HUES64 (cell line): ENCODE measurements around the gene F9.

Experiments
- H3K27ac ChIP-seq: 2 replicates; pipeline ENCODE4 v1.7.0; 2013; ENCODE audit warnings: low read depth, low read length, inconsistent platforms
- H3K27me3 ChIP-seq: 2 replicates; pipeline ENCODE4 v1.6.1; 2013; ENCODE audit warnings: mild to moderate bottlenecking, low read length; ENCODE audit not compliant: insufficient read depth
- H3K36me3 ChIP-seq: 2 replicates; pipeline ENCODE4 v1.6.1; 2013; ENCODE audit warnings: mild to moderate bottlenecking, low read length; ENCODE audit not compliant: insufficient read depth
- H3K4me1 ChIP-seq: 2 replicates; pipeline ENCODE4 v1.6.1; 2013; ENCODE audit warnings: mild to moderate bottlenecking, low read length, moderate library complexity; ENCODE audit not compliant: insufficient read depth
- H3K4me3 ChIP-seq: 2 replicates; pipeline ENCODE4 v1.5.1; 2013; ENCODE audit warnings: mild to moderate bottlenecking, low read length, moderate library complexity
- H3K9ac ChIP-seq: 2 replicates; pipeline ENCODE4 v1.6.1; 2013; ENCODE audit warnings: mild to moderate bottlenecking, low read depth, low read length
- H3K9me3 ChIP-seq: 2 replicates; pipeline ENCODE4 v1.6.1; 2013; ENCODE audit warnings: low read depth, low read length; ENCODE audit not compliant: insufficient read depth
- WGBS: fragments of 150-250, 120-280 bp; methylation state at CpG from one replicate; pipeline ENCODE4 v1.1.7; 2013; ENCODE audit warnings: missing lambda C conversion rate; 5-methylcytosine and 5-hydroxymethylcytosine counted together

Gene F9

DNA sequence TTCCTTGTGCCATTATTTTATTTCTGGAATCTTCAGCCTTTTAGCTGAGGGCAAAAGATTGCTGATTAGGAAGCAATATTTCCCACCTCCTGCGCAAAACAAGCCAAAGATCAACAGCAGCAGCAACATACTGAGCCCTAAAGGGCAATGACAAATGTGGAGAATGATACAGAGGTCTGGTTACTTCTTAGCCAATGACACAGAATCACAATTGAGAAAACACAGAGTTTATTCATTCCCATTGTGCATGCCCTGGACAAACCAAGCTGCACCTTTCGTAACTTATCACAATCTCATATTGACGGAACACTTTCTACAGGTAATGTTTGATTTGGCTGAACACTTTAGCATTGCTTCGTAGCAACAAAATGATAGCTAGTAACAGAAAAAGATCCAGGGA lies 13.4 kb downstream of the F9 start:
- WGBS = 100% methylated on average over 2 of the region's 4 CpGs
- Histone ChIP-seq H3K27ac (no peak overlapping the region), H3K9ac (no peak overlapping the region), H3K4me1 (no peaks in the 10 kb centered on the region), H3K9me3 (no peaks in the 10 kb centered on the region), H3K27me3 (no peaks in the 10 kb centered on the region), H3K4me3 (no peak overlapping the region), H3K36me3 (no peaks in the 10 kb centered on the region)

DNA sequence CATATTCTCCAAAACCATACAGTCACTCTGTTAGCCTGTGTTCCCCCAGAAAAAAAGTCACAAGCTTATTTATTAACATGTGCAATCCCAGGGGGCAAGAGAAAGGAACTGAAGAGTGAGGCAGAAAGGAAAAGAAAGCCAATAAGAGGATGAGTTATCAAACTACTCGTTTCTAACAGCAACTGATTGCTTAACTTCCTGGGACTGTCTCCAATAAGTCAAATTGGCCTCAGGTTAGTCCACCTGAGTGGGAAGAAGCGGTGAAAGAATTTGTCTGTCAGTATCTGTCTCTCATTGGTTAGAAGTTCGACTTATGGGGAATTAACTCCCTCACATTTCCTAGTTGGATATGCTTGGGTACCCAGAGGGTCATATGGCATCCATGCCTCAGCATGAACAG lies 14.1 kb downstream of the F9 start:
- Histone ChIP-seq H3K4me3 (no peak overlapping the region), H3K9me3 (no peaks in the 10 kb centered on the region), H3K4me1 (no peaks in the 10 kb centered on the region), H3K27ac (no peak overlapping the region), H3K9ac (no peak overlapping the region), H3K27me3 (no peaks in the 10 kb centered on the region), H3K36me3 (no peaks in the 10 kb centered on the region)
- 88% methylated on average over 1 of the region's 3 CpGs for WGBS

DNA sequence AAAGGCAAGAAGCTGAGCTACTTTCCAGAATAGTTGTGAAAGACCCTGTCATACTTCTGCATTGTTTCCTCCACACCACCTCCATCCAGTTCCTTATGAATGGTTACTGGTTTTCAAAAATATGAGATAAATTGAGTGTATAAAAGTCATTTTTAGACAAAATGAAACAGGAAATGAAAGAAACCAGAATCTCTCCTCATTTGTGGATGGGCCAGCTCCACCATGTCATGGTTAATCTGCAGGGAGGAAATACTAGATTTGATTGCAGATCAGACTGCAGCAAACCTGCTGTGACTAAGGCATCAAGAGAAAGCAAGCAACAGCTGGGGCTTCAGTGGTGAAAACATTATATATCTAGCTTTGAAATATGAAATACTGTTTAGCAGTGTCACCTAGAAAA lies 23.8 kb downstream of the F9 start:
- Histone ChIP-seq H3K36me3 (no peaks in the 10 kb centered on the region), H3K9me3 (no peaks in the 10 kb centered on the region), H3K9ac (no peak overlapping the region), H3K4me3 (no peak overlapping the region), H3K27ac (no peak overlapping the region), H3K4me1 (no peaks in the 10 kb centered on the region), H3K27me3 (no peaks in the 10 kb centered on the region)

DNA sequence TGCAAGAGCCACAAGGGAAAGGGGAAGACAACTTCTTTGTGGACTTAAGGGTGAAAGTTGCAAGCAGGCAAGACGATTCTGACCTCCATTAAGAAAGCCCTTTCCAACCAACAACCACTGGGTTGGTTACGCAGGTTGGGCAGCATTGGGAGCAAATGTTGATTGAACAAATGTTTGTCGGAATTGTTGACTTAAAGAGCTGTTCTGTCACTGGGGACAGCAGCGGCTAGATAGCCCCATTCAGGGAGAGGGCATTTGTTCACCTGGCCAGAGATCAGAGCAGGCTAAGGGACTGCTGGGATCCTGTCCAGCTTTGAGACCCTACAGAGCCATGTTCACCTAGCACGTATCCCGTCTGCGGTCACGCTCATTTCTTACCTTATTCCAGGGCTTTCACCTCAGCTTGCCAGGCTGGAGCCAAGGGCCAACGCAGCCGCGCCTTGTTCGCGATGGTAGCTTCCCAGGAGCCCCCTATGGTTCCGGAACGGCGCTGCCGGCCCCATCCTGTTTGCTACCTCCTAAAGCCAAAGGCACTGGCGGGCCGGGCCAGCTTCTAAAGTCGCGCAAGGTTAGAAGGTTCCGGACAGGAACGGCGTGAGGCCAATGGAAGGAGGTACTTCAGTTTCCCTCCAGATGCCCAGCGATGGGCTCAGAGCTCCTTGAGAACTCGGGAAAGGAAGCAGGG lies 24.6 kb downstream of the F9 start:
- 94% methylated on average over 25 of the region's 26 CpGs for WGBS
- Histone ChIP-seq H3K4me1 (no peaks in the 10 kb centered on the region), H3K36me3 (no peaks in the 10 kb centered on the region), H3K9ac (no peak overlapping the region), H3K27ac (no peak overlapping the region), H3K27me3 (no peaks in the 10 kb centered on the region), H3K4me3 (no peak overlapping the region), H3K9me3 (no peaks in the 10 kb centered on the region)

DNA sequence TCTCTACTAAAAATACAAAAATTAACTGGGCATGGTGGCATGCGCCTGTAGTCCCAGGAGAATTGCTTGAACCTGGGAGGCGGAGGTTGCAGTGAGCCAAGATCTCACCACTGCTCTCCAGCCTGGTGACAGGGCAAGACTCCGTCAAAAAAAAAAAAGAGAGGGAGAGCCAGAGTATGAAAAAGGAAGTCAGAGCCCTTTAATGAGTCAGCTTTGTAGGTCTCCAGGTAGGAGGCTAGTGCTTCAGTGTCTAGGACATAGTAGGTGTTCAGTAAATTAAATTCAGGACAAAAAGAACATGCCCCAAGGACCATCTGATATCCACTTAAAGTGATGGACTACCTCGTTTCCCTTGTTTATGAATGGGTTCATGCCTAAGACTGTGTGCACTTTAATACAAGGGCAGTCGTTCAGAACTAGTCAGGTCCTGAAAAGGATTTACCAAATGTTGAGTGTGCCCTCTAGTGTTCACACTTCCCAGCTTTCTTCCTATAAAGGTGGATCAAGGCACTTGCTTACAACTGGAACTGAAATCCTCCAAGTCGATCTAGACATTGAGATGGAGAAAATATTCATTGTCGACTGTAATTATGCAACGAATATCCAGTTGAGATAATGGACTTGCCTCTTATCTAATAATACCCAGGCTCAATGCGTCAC lies 29.0 kb downstream of the F9 start:
- no peak overlapping the region for H3K27ac ChIP-seq
- WGBS = 55% methylated on average over 8 of the region's 9 CpGs

DNA sequence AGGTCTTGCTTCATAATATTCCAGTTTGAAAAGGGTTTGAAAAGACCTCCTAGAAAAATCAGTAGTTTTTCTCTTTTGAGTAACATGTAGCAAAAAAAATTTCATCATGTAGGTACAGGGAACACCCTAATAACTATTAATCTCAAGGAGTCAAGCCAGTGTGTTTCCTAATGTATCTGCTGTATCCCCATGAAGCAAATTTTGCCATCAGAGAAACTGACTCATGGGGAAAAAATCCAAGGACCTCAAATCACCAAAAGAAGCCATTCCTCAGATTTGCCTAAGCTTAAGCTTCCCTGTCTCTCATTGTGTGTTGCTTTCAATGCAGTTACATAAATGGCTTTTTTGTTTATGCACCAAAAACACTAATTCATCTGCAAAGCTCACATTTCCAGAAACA lies 29.7 kb downstream of the F9 start:
- no peak overlapping the region for H3K4me3 ChIP-seq
- no peaks in the 10 kb centered on the region for H3K9me3 ChIP-seq
- no peak overlapping the region for H3K27ac ChIP-seq
- H3K36me3 ChIP-seq = no peaks in the 10 kb centered on the region
- H3K4me1 ChIP-seq = no peaks in the 10 kb centered on the region
- H3K27me3 ChIP-seq = no peaks in the 10 kb centered on the region
- H3K9ac ChIP-seq = no peak overlapping the region

More for the DNA sequence above, 29.0 kb downstream of the F9 start:
- Histone ChIP-seq H3K36me3 (no peaks in the 10 kb centered on the region), H3K9ac (no peak overlapping the region), H3K4me1 (no peaks in the 10 kb centered on the region), H3K9me3 (no peaks in the 10 kb centered on the region), H3K27me3 (no peaks in the 10 kb centered on the region), H3K4me3 (no peak overlapping the region)

DNA sequence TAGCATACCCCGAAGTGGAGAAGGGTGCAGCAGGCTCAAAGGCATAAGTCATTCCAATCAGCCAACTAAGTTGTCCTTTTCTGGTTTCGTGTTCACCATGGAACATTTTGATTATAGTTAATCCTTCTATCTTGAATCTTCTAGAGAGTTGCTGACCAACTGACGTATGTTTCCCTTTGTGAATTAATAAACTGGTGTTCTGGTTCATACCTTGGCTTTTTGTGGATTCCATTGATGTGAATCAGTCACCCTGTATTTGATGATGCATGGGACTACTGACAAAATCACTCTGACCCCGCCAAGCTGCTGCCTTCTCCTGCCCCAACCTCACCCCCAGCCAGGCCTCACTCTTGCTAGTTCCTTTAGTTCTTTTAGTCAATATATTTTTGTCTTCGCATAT lies 32.7 kb downstream of the F9 start:
- 95% methylated on average over 2 of the region's 5 CpGs for WGBS
- Histone ChIP-seq H3K4me3 (no peak overlapping the region), H3K9ac (no peak overlapping the region), H3K27ac (no peak overlapping the region), H3K36me3 (no peaks in the 10 kb centered on the region), H3K27me3 (no peaks in the 10 kb centered on the region), H3K4me1 (no peaks in the 10 kb centered on the region), H3K9me3 (no peaks in the 10 kb centered on the region)

DNA sequence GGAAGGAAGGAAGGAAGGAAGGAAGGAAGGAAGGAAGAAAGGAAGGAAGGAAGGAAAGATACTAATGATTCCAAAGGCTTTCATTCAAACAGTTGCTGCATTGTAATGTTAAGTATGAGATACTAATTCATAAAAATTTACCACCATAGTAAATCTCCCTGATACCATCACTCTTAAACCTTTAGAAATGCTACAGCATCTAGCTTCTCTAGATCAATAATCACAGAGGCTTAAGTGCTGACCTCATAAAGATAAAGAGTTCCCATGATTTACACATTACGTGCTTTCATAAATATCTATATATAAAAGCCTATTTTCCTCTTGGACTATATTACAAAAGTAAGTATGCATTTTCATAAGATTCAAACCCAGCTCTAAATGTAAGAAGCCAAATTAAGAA lies 36.4 kb downstream of the F9 start:
- no peaks in the 10 kb centered on the region for H3K4me1 ChIP-seq
- no peak overlapping the region for H3K27ac ChIP-seq
- H3K4me3 ChIP-seq = no peak overlapping the region
- H3K9me3 ChIP-seq = no peaks in the 10 kb centered on the region
- no peaks in the 10 kb centered on the region for H3K36me3 ChIP-seq
- H3K9ac ChIP-seq = no peak overlapping the region
- WGBS = no CpG with 5 or more reads among the region's 1 CpG
- H3K27me3 ChIP-seq = no peaks in the 10 kb centered on the region

DNA sequence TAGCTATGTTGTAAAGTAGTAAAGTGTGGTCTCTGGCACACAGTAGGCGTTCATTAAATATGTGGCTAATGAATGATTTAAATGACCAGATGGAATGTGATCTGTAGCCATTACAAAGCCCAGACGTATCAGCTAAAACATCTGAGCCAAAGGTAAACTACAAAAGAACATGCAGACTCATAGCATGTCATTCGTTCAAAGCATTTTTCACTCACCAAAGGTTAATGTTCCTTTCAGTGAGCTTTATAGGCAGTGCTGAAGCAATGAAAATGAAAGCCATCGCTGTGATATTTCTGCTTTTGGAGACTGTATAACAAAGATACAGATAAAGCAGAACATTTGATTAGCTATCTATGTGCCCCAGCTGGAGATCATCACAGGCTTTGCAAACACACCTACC lies 50.5 kb downstream of the F9 start:
- Histone ChIP-seq H3K27me3 (no peaks in the 10 kb centered on the region), H3K4me1 (no peaks in the 10 kb centered on the region), H3K9me3 (no peaks in the 10 kb centered on the region), H3K36me3 (no peaks in the 10 kb centered on the region), H3K4me3 (no peak overlapping the region), H3K27ac (no peak overlapping the region), H3K9ac (no peak overlapping the region)
- 77% methylated on average over 4 of the region's 4 CpGs for WGBS

DNA sequence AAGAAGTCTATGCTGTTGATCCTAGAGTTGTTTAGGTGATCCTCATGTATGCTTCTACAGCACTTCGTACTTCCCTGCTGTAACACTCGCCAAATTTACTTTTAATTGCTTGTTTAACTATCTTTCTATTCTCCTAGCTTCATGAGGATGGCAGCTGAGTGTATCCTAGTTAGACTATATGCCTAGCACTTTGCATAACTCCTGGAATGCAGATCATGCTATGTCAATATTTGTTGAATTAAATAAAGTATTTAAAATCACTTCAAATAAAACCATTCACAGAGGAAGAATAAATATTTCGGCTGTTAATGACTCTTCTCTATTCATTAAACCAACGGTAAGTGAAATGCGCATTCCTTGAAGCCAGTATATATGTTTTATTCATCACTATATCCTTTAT lies 55.1 kb downstream of the F9 start:
- H3K9me3 ChIP-seq = no peaks in the 10 kb centered on the region
- no peak overlapping the region for H3K4me3 ChIP-seq
- H3K27me3 ChIP-seq = no peaks in the 10 kb centered on the region
- H3K36me3 ChIP-seq = no peaks in the 10 kb centered on the region
- 82% methylated on average over 3 of the region's 5 CpGs for WGBS
- H3K4me1 ChIP-seq = no peaks in the 10 kb centered on the region
- H3K9ac ChIP-seq = no peak overlapping the region
- no peak overlapping the region for H3K27ac ChIP-seq

DNA sequence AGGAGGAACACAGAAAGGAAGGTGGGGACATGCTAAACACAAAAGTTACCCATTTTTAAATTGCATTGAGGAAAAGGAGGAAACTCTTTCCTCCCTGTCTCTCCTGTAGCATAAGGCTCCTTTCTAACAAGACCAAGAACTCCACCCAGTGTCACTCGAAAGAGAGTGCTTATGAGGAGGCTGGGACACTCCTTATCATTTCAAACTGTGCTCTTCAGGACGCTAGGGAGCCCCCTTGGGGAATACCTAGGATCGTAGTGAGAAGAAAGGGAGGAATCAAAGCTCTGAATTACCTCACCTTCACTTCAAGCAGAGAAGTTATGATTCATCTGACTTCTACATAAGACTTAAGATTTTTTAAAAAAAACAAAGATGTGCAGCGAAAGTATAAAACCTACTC lies 65.5 kb downstream of the F9 start:
- no peaks in the 10 kb centered on the region for H3K4me1 ChIP-seq
- no peak overlapping the region for H3K9ac ChIP-seq
- H3K4me3 ChIP-seq = no peak overlapping the region
- no peaks in the 10 kb centered on the region for H3K9me3 ChIP-seq
- no peaks in the 10 kb centered on the region for H3K27me3 ChIP-seq
- no peak overlapping the region for H3K27ac ChIP-seq
- no peaks in the 10 kb centered on the region for H3K36me3 ChIP-seq
- WGBS = 94% methylated on average over 1 of the region's 4 CpGs

DNA sequence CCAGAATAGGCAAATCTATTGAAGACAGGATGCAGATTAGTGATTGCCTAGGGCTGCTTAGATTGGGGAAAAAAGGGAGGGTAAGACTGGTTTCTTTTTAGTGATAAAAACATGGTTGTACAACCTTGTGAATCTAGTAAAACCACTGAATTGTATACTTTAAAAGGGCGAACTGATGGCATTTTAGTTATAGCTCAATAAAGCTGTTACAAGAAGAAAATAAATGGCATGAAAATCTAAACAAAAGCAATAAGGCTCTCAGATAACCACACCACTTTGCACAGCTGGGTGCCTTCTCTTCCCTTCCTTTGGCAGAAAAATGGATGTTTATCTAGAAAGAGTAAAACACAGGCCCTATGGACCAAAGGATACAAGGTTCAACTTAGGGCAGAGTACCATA lies 69.6 kb downstream of the F9 start:
- H3K9me3 ChIP-seq = no peaks in the 10 kb centered on the region
- no CpG with 5 or more reads among the region's 1 CpG for WGBS

More for the DNA sequence above, 69.6 kb downstream of the F9 start:
- Histone ChIP-seq H3K27me3 (no peaks in the 10 kb centered on the region), H3K4me1 (no peaks in the 10 kb centered on the region), H3K36me3 (no peaks in the 10 kb centered on the region), H3K27ac (no peak overlapping the region), H3K4me3 (no peak overlapping the region), H3K9ac (no peak overlapping the region)
